GM23248 (cell line): ENCODE data around the gene CYP27B1.

Source experiments
- EZH2 ChIP-seq: fragments of 200-600 bp; sonication (generic); IDR thresholded peaks from 2 replicates; pipeline ENCODE4 v1.6.1; 2018; ENCODE audit warnings: antibody characterized with exemption, mild to moderate bottlenecking; ENCODE audit not compliant: insufficient read depth, poor library complexity, severe bottlenecking
- EZH2phosphoT487 ChIP-seq: fragments of 200-600 bp; sonication (generic); IDR thresholded peaks from 2 replicates; pipeline ENCODE4 v1.6.1; 2018; ENCODE audit warnings: antibody characterized with exemption, moderate library complexity, mild to moderate bottlenecking, low read depth; ENCODE audit not compliant: insufficient read depth

DNA sequence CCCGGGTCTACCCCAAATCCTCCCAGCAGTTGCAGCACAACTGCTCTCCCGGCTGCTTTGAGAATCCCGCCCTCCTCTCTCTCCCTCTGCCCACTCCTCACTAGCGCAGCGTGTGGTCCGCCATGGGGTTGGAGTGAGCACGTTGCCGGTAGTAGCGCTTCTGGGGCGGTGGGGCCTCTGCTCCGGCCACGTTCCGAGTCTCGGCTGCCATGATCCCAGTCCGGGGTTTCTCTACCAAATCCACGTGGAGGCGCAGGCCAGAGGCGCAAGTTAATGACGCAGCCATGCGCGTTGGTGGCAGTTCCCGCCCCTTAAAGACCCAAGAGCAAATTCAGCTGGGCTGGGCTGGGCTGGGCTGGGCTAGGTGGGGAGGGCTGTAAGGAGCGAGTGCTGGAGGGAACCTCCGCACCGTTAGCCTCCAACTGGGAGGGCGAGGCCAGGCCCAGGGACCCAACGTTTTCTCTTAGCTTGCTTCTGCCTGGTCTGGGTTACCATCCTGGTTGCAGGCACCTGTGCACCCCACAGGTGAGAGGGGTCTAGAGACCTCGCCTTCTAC lies 5.1 kb upstream of the CYP27B1 start, which contains the start of gene METTL1:
- TF ChIP-seq EZH2 (no peak), EZH2phosphoT487 (no peak)
